ENCODE data around the gene MARCHF9. TPM values are rescaled to one million over a fixed set of nuclear protein-coding genes. Genes with fewer than 3 reads are reported as not detected.

Gene MARCHF9
- total RNA-seq, 1 donor, result 12.4 TPM

DNA sequence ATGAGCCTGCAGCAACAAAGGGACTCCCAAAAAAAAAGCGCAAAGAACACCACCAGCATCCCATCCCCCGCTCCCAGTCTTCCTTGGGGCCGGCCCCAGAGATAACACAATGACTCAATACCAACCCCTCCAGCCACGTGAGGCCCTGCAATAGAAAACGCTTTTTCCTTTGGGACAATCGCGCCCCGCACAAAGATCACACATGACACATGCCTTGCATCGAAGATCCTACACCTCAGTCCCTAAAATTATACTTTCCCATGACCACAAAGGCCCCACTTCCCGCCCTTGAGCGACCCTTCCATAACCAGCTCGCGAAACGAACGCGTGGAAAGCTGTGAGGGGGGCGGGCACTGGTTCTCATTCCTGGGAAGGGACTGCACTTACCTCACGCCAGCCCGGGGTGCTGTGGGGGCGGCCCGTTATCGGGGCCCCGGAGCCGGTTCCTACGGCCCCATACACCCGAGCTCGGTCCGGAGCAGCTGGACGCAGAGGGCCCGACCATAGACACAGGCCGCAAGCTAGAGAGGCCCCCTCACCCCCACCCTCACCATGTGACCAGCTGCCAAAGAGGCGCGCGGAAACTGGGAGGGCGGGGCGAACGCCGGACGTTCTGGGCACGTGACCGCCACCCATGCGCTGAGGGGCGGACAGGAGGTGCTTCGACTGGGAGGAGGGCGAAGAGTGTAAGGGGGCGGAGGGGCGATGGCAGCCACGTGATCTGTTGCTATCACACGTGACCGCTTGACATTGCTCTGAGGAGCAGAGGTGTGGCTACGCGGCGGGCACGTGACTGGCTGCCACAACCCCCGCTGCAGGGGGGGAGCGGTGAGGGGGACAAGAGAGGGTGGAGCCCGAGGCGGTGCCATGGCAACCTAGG is 2.9 kb upstream of the MARCHF9 start, which contains the start of gene CDK4:
Gene CDK4 (minus strand): TSS at position 523 of the 880 bp plus-strand sequence. CDS start 593 bp downstream, outside the sequence.
- peak; percentile 94 to 100 (median 100) for DNase-seq (ENCODE audit: low read depth in 2 of 3, low spot score in 2 of 3)

DNA sequence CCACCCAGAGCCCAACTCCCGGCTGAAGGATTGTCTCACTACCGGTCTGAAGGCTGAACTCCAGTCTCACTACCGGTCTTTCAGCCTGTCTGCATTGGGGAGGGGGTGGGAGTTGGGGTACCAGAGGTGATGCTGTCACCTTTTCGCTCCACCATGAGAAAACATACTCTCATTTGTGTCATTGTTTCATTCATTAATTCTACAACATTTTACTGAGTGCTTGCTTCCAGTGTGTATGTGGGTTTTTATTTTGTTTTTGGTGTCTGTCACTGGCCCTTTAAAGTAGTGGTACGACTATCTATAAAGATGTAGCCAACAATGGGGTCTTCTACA is 2.3 kb upstream of the MARCHF9 start:
- no peak for DNase-seq (ENCODE audit: low read depth in 2 of 3, low spot score in 2 of 3)

DNA sequence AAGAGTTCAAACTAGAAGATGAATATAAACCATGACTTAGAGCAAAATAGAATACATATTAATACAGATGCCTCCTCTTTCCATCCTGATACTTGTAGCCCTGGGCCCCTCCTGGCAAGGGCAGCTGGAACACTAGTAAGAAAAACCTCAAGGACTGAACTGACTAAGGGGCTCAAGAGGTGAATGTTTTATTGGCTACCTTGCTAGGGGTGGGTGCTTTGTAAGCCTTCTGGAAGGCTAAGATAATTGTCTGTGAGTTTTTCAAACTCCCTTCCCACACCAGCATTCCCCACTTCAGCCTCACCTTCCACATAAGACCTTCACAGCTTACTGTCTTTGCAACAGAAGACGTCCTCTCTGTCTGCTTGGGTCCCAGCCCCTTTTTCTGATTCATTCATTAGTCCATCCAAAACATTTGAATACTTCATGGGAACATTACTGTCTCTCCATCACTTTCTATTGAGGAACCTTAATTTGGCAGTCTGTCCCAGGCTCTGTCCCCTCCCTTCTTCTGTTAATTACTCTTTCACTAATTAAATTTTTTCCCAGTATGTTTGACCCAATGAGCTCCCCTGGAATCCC is 1.1 kb upstream of the MARCHF9 start:
- DNase-seq (ENCODE audit: low read depth in 2 of 3, low spot score in 2 of 3), result no peak

DNA sequence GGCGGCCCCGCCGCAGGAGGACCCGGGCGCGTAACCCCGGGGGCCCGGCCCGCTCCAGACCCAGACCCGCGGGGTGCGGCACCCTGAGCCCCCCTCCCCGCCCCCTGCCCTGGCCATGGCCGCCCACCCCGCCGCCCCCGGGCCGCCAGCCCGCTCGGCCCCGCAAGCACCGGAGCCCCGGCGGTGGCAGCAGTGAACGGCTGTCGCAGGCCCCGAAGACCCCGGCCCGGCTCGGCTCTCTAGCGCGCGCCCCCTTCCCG is 221 bp downstream of the MARCHF9 start:
- no peak for DNase-seq (ENCODE audit: low read depth in 2 of 3, low spot score in 2 of 3)

DNA sequence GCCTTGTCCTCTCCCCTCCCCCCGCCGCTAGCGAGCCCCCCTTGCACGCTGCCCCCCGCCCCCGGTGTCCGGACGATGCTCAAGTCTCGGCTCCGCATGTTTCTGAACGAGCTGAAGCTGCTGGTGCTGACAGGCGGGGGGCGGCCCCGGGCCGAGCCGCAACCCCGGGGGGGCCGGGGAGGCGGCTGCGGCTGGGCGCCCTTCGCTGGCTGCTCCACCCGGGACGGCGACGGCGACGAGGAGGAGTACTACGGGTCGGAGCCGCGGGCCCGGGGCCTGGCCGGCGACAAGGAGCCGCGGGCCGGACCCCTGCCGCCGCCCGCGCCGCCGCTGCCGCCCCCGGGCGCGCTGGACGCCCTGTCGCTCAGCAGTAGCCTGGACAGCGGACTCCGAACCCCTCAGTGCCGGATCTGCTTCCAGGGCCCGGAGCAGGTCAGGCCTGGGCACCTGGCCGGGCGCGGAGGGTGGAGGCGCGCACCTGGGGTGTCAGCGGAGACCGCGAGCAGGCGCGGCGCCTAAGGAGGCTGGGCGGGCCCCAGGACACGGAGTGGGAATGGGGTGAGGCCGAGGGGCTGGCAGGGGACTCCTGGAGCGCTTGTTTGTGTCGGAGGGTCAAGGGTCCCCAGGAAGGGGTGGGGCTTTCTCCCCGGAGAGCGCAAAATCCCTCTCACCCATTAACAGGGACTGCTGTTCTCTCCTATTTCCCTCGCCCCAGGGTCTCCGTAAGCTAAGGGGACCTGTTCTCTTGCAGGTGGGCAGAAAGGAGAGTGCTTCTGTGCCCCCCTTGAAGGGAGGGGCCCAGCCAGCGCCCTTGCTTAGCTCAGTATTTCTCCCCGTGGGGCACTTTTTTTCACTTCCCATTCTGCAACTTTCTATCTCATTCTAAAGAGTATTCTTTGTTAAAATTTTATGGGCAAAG is 810 bp downstream of the MARCHF9 start:
- no peak for DNase-seq (ENCODE audit: low read depth in 2 of 3, low spot score in 2 of 3)

DNA sequence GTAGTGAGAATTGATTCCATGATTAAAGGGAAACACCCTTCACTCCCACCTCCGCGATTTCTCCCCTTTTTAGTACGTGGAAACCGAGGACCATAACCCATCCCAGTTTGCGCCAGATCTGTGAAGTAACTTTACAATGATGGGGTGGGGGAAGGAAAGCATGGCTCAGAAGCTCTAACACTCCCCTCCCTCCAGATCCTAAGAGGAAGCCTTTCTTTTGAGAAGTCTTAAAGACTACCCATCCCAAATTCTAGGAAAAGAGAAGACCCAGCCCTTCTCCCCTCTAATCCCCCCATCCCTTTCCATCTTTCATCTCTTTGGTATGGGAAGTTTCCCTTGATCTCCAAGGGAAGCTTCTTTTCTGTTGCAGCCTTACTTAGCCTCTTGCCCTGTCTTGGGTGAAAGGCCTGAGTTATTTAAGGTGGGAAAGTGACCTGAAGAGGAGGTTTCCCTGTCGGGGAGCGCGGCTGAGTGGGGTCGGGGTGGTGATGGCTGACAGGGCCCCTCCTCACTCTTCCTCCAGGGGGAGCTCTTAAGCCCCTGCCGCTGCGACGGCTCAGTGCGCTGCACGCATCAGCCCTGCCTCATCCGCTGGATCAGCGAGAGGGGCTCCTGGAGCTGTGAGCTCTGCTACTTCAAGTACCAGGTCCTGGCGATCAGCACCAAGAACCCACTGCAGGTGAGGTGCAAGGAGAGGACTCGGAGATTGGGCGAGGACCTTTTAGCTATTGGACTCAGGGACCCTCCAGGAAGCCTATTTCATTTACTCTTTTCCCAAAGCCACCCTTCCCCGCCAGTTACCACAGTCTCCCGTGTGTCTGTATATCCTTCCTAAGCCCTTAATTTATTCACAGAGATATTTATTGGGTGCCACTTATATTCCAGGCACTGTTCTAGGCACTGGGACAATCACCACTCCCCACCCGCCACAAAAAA is 1.8 kb downstream of the MARCHF9 start:
- peak in 2 of 3 donors; percentile 67 to 81 for DNase-seq (ENCODE audit: low read depth in 2 of 3, low spot score in 2 of 3)

DNA sequence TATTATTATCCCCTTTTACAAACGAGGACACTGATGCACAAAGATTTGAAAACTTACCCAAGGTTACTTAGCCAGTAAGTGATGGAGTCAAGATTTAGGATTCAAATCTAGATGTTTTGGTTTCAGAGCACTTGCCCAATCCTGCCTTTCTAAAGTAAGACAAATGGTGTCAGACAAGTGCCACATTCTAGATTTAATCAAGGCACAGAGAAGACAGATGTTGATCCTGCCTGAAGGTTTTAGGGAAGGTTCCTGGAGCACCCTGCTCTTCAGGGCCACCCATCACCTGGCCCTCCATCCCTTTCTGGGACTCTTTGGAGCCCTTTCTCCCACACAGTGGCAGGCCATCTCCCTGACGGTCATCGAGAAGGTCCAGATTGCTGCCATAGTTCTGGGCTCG is 2.9 kb downstream of the MARCHF9 start:
- no peak for DNase-seq (ENCODE audit: low read depth in 2 of 3, low spot score in 2 of 3)

DNA sequence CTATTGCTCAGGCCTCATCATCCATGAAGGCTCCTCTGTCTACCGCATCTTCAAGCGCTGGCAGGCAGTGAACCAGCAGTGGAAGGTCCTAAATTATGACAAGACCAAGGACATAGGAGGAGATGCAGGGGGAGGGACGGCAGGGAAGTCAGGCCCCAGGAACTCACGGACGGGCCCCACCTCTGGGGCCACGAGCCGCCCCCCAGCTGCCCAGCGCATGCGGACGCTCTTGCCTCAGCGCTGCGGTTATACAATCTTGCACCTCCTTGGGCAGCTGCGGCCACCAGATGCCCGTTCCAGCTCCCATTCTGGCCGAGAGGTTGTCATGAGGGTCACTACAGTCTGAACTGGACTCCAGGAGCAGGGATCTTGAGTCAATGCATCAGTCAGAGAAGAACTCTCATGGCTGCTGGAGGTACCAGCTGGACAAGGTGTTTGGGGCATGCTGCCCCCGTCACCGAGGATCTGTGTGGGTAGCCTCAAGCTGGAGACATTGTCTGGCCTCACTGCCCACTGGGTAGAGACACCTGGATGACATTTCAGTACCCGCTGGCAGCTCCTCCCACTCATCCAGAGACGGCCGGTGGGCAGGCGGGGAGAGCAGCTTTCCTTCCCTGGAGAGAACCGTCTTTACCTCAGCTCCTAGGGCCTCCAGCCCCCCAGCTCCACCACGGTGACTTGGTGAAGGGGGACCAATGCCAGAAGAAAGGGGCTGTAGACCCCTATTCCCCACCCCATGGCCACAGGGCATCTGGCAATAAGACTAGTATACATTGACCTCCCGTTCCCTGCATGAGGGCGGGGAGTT is 3.9 kb downstream of the MARCHF9 start:
- no peak for DNase-seq (ENCODE audit: low read depth in 2 of 3, low spot score in 2 of 3)

DNA sequence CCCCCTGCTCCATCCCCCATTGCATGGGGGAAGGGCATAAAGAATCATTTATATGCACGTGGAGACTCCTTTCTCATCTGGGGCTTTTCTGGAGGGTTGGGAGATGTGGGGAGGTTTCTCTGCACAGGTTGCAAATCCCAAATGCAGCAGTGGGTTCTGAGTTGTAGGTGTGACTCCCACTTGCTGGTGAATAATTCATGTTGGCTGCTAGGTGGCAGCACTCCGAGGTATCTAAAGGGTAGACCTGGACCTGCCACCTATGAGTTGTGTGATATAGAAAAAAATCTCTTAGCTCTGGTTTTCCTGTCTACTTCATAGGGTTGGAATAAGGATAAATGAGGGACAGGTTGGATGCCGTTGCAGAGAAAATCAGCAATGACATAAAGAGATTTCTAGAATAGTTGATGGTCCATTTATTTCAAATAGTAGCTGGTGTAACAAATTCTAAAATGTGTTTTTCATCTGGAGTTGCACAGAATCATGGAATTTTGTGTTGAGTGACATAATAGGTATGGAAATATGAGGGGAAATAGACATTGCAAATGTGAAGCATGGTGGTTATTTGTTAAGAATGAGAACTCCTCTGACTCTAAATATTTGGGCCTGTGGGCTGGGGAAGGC is 4.6 kb downstream of the MARCHF9 start:
- peak in 2 of 3 donors; percentile 39 to 65 for DNase-seq (ENCODE audit: low read depth in 2 of 3, low spot score in 2 of 3)

DNA sequence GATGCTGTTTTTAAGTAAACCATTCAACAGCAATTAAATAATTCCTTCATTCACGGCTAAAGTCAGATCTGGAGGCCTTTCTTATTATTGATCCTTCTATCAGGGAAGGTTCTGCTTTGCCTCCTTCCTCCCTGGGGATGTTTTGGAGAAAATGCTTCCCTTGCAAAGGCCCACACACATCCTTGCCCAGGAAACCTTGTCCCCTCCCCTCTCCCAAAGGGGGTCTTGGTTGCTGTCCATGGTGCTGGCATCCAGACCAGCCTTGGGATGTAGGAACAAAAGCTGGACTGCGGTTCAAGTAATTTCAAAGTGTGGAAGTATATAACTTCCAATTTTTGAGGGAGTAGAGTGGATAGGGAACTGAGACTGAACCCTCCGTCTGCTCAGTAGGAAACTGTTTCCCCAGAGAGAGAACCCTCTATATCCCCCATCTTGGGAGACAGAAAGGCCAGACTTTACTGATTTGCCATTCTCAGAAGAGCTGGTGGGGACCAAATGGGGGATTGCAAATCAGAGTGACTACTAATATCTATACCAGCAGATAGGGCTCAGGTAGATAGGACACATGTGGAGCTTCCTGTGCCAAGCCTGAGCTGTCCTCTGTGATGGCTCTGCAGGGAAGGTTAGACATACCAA is 5.6 kb downstream of the MARCHF9 start:
- no peak for DNase-seq (ENCODE audit: low read depth in 2 of 3, low spot score in 2 of 3)

DNA sequence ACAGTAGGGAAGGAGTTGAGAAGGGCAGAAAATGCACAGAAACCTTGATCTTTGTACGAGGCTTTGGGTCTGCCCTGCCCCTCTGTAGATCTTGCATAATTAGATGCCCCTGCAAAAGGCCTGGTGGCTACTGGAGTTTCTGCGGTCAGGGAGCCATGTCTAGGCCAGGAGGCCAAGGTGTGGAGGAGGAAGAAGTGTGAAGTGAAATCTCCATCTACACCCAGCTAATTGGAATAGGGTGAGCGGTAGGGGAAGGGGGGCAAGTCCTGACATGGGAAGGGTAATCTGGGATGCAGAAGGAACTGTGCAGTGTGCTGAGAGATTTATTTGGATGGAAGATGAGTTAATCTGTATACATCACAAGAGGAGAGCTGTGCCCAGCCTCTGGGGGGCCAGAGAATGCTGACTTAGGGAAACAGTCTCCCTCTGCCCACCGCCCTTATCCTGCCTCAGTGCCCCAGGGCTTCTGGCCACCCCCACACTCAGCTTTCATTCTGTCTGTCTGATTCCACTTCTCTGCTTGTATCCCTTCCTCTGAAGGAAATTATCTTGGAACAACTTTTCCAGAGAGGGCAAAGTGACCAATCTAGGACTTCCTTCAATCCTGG is 6.6 kb downstream of the MARCHF9 start:
- no peak for DNase-seq (ENCODE audit: low read depth in 2 of 3, low spot score in 2 of 3)

DNA sequence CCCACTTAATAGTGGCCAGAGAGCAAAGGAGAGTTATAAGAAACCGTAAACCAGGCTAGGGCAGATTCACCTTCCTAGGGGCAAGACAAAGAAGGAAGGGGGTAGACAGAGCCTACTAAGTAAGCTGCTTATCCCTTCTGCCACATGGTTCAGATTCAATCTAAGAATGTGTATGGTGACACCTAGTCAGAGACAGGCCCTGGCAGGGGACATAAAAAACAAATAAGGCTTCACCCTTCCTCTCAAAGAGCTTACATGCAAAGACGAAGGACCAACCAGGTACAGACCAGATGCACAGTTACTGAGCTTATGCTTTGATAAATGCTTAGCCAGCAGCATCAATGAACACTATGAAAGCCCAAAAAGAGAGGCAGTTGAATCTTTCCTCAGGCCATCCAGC is 7.6 kb downstream of the MARCHF9 start:
- DNase-seq (ENCODE audit: low read depth in 2 of 3, low spot score in 2 of 3), result no peak

DNA sequence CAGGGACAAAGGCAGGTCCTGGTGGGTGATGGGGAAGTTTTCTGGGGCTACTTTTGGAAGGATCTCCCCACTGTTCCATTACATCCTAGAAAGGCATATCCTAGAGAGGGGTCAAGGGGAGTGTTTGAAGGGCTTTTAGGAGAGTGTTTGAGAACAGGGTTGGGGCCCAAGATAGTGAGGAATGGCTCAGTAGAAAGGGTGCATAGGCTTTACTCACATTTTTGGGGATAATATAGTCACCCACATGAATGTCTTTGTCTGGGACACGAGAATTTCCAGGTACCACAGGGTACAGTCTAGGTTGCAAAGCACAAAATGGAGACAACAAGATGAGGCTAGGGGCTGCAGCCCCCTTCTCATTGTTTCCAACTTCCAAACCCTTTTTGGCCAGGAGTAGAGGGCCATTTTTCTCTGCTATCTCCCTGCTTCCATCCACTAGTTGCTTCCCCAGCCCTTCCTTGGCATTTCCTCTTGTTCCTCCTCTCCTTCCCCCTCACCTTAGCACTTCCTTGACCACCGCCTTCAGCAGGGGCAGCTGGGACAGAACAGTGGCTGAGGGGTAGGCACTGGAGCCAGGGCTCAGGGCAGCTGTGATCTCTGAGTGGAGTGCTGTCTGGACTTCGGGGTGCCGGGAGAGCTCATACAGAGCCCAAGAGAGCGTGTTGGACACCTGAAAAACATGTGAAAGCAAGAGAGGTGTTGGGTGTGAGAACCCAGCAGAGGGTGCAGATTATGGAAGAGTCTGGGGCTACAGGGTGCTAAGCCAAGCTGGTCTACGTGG is 9.2 kb downstream of the MARCHF9 start:
- DNase-seq (ENCODE audit: low read depth in 2 of 3, low spot score in 2 of 3), result no peak

DNA sequence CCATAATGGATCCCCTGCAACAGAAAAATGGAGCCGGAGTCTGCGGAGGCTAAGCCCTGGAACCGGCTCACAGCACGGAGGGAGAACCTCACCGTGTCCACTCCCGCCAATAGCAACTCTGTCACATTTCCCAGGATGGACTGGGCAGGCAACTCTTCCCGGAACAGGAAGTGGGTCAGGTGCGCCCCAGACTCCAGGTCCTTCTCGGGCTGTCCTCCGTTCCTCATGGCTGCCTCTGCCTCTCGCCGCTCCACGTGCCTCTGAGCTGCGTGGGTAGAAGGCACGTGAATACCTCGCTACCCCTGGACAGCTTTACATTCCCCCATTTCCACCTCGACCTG is 9.7 kb downstream of the MARCHF9 start:
- DNase-seq (ENCODE audit: low read depth in 2 of 3, low spot score in 2 of 3), result no peak

DNA sequence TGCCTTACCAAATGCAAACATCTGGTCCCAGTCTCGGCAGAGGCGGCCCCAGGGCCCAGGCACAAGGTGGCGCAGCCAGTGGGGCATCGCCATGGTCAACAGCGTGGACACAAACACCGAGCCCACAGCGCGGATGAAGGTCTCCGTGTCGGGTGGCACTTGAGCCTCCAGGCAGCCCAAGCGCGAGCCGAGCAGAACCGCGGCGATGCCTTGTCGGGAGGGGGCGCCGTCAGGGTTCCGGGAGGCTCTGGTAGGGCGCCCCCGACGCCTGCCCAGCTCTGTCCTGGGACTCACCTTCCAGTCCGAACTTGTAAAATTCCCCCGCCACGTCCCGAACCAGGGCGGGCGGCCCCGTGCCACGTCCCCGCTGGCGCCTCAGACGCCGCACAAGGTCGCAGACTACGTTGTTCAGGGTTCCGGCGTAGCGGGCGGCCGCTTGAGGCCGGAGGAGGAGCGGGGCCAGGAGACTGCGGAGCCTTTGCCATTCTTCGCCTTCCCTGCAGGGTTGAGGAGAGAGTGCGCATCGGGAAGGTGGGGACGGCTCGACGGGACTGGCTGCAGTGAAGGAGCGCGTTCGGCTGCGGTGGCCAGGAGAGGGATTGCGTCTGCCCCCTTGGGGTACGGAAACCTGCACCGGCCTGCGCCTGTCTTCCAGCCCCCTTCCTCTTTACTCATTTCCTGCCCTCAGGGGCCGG is 10.2 kb downstream of the MARCHF9 start:
- DNase-seq (ENCODE audit: low read depth in 2 of 3, low spot score in 2 of 3), result peak in 2 of 3 donors; percentile 51 to 53

DNA sequence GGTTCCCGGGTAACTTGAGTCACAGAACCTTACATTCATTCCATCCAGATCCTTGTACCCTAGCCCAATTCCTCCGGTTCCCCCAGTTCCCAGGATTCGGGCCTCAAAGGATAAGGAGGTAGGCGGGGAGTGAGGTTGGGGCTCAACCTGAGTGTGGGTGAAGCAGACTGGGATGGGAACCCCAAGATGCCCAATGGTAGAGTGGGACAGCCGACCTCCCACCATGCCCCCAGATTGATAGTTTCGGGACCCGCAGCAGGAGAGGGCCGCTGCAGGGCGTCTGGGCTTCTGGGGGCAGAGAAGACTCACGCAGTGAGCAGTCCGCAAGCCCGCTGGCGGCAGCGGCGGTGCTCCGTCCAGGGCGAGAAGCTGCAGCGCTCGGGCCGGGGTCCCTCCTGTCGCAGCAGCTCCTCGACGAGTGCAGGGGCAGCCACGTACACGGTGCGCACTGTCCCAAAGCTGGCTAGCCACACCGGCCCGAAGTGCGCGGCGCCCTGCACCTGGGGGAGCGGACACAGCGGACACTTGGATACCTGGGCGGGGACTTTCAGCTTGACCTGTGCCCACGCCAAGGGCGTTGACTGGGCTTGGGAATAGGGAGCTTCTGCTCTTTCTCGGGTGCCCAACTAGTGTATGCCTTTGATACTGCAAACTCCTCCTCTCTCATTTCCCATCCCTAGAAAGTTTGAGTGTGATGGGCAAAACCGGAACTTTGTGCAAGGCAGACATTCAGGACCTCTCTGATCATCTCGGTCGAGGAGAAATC is 11.0 kb downstream of the MARCHF9 start:
- DNase-seq (ENCODE audit: low read depth in 2 of 3, low spot score in 2 of 3), result no peak
